ENCODE measurements around the gene ENKUR. TPM values are rescaled to one million over a fixed set of nuclear protein-coding genes. Genes with fewer than 3 reads are reported as not detected.

Gene ENKUR
- total RNA-seq, 1 donor from 2014 or later, result not detected

- H4K20me1 ChIP-seq (ENCODE audit: low read depth), result no peaks in the 10 kb centered on the region
- no peaks in the 10 kb centered on the region for H3K27me3 ChIP-seq
- no peak overlapping the region for H3K9ac ChIP-seq
- Mint-ChIP-seq H3K9me3 (no peaks in the 10 kb centered on the region), H3K36me3 (no peaks in the 10 kb centered on the region), H3K27me3 (ENCODE audit: insufficient read depth, low read depth) (peaks cover 3% of the 10 kb centered on the region), H3K27ac (no peak overlapping the region), H3K4me3 (no peak overlapping the region), H3K4me1 (peaks cover 7% of the 10 kb centered on the region)
- H3K4me3 ChIP-seq, result no peak overlapping the region
- no peak overlapping the region for H3K4me2 ChIP-seq
- H2AFZ ChIP-seq (replicated peaks), result no peak overlapping the region
- H3F3A ChIP-seq (ENCODE audit: low read depth), result peaks cover 3% of the 10 kb centered on the region
- no peaks in the 10 kb centered on the region for H3K9me3 ChIP-seq (ENCODE audit: low read depth)
- H3K79me2 ChIP-seq (ENCODE audit: low read depth), result no peaks in the 10 kb centered on the region
- DNase-seq (ENCODE audit: low spot score), result no peak
- H3K4me1 ChIP-seq, result peaks cover 10% of the 10 kb centered on the region
- H3K36me3 ChIP-seq, result no peaks in the 10 kb centered on the region
- no peak overlapping the region for H3K27ac ChIP-seq
- TF ChIP-seq, protein P1, sequence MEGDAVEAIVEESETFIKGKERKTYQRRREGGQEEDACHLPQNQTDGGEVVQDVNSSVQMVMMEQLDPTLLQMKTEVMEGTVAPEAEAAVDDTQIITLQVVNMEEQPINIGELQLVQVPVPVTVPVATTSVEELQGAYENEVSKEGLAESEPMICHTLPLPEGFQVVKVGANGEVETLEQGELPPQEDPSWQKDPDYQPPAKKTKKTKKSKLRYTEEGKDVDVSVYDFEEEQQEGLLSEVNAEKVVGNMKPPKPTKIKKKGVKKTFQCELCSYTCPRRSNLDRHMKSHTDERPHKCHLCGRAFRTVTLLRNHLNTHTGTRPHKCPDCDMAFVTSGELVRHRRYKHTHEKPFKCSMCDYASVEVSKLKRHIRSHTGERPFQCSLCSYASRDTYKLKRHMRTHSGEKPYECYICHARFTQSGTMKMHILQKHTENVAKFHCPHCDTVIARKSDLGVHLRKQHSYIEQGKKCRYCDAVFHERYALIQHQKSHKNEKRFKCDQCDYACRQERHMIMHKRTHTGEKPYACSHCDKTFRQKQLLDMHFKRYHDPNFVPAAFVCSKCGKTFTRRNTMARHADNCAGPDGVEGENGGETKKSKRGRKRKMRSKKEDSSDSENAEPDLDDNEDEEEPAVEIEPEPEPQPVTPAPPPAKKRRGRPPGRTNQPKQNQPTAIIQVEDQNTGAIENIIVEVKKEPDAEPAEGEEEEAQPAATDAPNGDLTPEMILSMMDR (IDR thresholded peaks at IDR 0.05), result no peak
- no peak for TF ChIP-seq EZH2 (IDR thresholded peaks at IDR 0.05)
- TF ChIP-seq EZH2phosphoT487 (IDR thresholded peaks at IDR 0.05), result no peak
These were observed 23.6 kb upstream of the ENKUR start for GRCh38 chr10:25039531-25039930.

GRCh38 chr10:25038325-25038724 is 22.4 kb upstream of the ENKUR start:
- Histone ChIP-seq H3K4me3 (no peak overlapping the region), H3K79me2 (ENCODE audit: low read depth) (no peaks in the 10 kb centered on the region), H4K20me1 (ENCODE audit: low read depth) (no peaks in the 10 kb centered on the region), H3K27me3 (no peaks in the 10 kb centered on the region), H3K9ac (no peak overlapping the region), H3K4me2 (no peak overlapping the region), H3K27ac (no peak overlapping the region), H3K4me1 (peaks cover 10% of the 10 kb centered on the region), H3K36me3 (no peaks in the 10 kb centered on the region), H3F3A (ENCODE audit: low read depth) (peaks cover 3% of the 10 kb centered on the region), H3K9me3 (ENCODE audit: low read depth) (no peaks in the 10 kb centered on the region), H2AFZ (replicated peaks) (no peak overlapping the region)
- peaks cover 7% of the 10 kb centered on the region for H3K4me1 Mint-ChIP-seq
- H3K27ac Mint-ChIP-seq, result no peak overlapping the region
- H3K4me3 Mint-ChIP-seq, result no peak overlapping the region
- H3K27me3 Mint-ChIP-seq (ENCODE audit: insufficient read depth, low read depth), result peaks cover 3% of the 10 kb centered on the region
- DNase-seq (ENCODE audit: low spot score), result no peak
- no peaks in the 10 kb centered on the region for H3K36me3 Mint-ChIP-seq
- TF ChIP-seq EZH2 (IDR thresholded peaks at IDR 0.05) (no peak), EZH2phosphoT487 (IDR thresholded peaks at IDR 0.05) (no peak)
- TF ChIP-seq, protein P1 (IDR thresholded peaks at IDR 0.05), result no peak
- H3K9me3 Mint-ChIP-seq, result no peaks in the 10 kb centered on the region

DNA sequence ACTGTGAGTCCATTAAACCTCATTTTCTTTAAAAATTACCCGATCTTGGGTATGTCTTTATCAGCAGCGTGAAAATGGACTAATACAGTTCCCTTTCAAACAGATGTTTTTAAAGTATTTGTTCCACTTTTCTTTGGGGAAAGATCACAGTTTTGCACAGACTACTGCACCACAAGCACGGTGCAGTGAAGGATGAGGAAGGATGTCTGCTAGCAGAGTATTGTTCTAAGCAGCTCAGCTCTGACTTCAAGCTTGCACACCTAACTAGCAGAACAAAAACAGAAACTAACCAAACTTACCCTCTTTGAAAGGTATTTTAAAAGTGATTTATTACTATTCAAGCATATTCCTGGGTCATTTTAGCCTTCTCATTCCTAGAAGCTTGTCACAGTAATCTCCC is 20.4 kb upstream of the ENKUR start:
- H3K79me2 ChIP-seq (ENCODE audit: low read depth), result no peaks in the 10 kb centered on the region
- Mint-ChIP-seq H3K27me3 (ENCODE audit: insufficient read depth, low read depth) (peaks cover 3% of the 10 kb centered on the region), H3K36me3 (no peaks in the 10 kb centered on the region), H3K4me3 (no peak overlapping the region), H3K27ac (no peak overlapping the region), H3K9me3 (no peaks in the 10 kb centered on the region), H3K4me1 (peaks cover 7% of the 10 kb centered on the region)
- H3K36me3 ChIP-seq, result no peaks in the 10 kb centered on the region
- no peak overlapping the region for H3K9ac ChIP-seq
- no peak overlapping the region for H3K4me2 ChIP-seq
- no peak overlapping the region for H2AFZ ChIP-seq (replicated peaks)
- H4K20me1 ChIP-seq (ENCODE audit: low read depth), result no peaks in the 10 kb centered on the region
- no peak overlapping the region for H3K4me3 ChIP-seq
- no peak overlapping the region for H3K27ac ChIP-seq
- H3K27me3 ChIP-seq, result no peaks in the 10 kb centered on the region
- H3K9me3 ChIP-seq (ENCODE audit: low read depth), result no peaks in the 10 kb centered on the region
- TF ChIP-seq EZH2phosphoT487 (IDR thresholded peaks at IDR 0.05) (no peak), EZH2 (IDR thresholded peaks at IDR 0.05) (no peak)
- TF ChIP-seq, protein P1 (IDR thresholded peaks at IDR 0.05), result no peak
- peaks cover 10% of the 10 kb centered on the region for H3K4me1 ChIP-seq
- no peak for DNase-seq (ENCODE audit: low spot score)
- H3F3A ChIP-seq (ENCODE audit: low read depth), result peaks cover 3% of the 10 kb centered on the region

All from neural progenitor cell (in vitro differentiated cells).